Measurements from ENCODE around the gene ZFP36L2. TPM values are rescaled to one million over a fixed set of nuclear protein-coding genes. Genes with fewer than 3 reads are reported as not detected.

Gene ZFP36L2
- total RNA-seq, 1 experiment from 2014 or later, result 9.6 TPM

GRCh38 chr2:43220229-43220751 lies 6.1 kb downstream of the ZFP36L2 start:
- Histone ChIP-seq H3K27me3 (no peaks in the 10 kb centered on the region), H3K9me3 (no peaks in the 10 kb centered on the region), H3K4me3 (peak overlapping the region; percentile 70), H3K36me3 (peaks cover 42% of the 10 kb centered on the region)
- DNase-seq, result no peak

GRCh38 chr2:43219383-43220228 lies 6.8 kb downstream of the ZFP36L2 start:
- H3K9me3 ChIP-seq, result no peaks in the 10 kb centered on the region
- DNase-seq, result peak; percentile 95
- no peaks in the 10 kb centered on the region for H3K27me3 ChIP-seq
- peaks cover 37% of the 10 kb centered on the region for H3K36me3 ChIP-seq
- H3K4me3 ChIP-seq, result peak overlapping the region; percentile 70

DNA sequence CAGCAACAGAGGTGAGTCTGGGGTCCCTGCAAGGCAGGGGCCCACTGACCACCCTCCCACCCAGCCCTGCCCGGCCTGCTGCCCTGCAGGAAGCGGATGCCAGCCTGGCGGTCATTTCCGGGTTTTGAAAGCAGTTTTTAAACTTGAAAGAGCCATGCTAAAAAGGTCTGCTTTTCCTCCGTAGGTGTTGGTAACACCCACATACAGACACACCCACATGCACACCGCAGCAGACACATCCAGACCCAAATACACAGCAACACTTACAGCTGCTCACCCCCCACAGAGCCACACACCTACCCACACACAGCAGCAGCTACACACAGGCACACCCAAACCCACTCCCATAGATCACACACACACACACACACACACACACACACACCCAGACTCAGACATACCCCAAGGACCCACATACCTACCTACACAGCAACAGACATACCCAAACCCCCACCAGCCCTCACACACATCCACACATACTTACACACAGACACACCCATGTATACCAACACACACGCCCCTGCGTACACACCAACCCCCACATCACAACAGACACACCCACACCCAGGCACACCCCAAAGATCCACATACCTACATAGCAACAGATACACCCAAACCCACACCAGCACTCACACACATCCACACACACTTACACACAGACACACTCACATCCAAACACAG lies 7.6 kb downstream of the ZFP36L2 start:
- H3K4me3 ChIP-seq, result peak overlapping the region; percentile 70
- no peaks in the 10 kb centered on the region for H3K27me3 ChIP-seq
- no peaks in the 10 kb centered on the region for H3K9me3 ChIP-seq
- no peak for DNase-seq
- peaks cover 32% of the 10 kb centered on the region for H3K36me3 ChIP-seq

- Histone ChIP-seq H3K9me3 (no peaks in the 10 kb centered on the region), H3K4me3 (no peak overlapping the region), H3K27me3 (no peaks in the 10 kb centered on the region), H3K36me3 (peaks cover 26% of the 10 kb centered on the region)
- no peak for DNase-seq
These were observed 8.2 kb downstream of the ZFP36L2 start for GRCh38 chr2:43218155-43218701.

- H3K27me3 ChIP-seq, result no peaks in the 10 kb centered on the region
- no peak overlapping the region for H3K4me3 ChIP-seq
- H3K9me3 ChIP-seq, result no peaks in the 10 kb centered on the region
- H3K36me3 ChIP-seq, result peaks cover 19% of the 10 kb centered on the region
- no peak for DNase-seq
These were observed 8.9 kb downstream of the ZFP36L2 start for GRCh38 chr2:43217228-43218154.

DNA sequence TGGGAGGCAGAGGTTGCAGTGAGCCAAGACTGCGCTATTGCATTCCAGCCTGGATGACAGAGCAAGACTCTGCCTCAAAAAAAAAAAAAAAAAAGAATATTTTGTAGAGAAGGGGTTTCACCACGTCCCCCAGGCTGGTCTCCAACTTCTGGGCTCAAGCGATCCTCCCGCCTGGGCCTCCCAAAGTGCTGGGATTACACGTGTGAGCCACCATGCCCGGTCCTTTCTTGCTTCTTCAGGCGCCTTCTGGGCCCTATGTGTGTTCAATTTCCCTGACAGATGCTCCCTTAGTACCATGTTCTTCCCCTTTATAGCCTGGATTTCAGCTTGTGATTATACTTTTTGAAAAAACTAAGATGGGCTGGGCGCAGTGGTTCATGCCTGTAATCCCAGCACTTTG lies 9.8 kb downstream of the ZFP36L2 start:
- Histone ChIP-seq H3K27me3 (no peaks in the 10 kb centered on the region), H3K36me3 (peaks cover 10% of the 10 kb centered on the region), H3K4me3 (no peak overlapping the region), H3K9me3 (no peaks in the 10 kb centered on the region)
- no peak for DNase-seq

DNA sequence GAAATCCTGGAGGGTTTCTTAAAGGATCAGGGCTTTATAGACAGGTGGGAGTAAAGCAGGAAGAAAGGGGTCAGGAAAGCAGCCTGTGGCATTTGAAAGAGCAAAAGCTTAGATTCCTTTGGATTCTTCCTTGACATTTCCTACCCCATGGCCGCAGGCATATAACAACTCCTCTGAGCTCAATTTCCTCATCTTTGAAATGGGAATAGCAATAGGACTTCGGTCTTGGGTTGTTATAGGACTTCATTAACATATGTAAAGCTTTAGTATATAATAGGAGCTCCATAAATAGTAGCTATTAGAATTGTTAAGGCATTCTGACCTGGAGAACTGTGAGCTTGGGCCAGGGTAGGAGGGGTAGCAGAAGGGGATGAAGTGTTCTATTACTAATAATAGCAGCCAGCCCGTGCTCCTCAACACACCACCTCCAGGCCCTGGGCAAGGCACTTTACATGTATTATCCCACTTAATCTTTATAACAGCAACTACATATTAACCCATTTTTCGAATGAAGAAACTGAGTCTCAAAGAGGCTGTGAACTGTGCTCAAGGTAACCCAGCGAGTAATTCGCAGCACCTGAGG lies 10.6 kb downstream of the ZFP36L2 start:
- no peaks in the 10 kb centered on the region for H3K9me3 ChIP-seq
- no peak overlapping the region for H3K4me3 ChIP-seq
- DNase-seq, result no peak
- H3K27me3 ChIP-seq, result no peaks in the 10 kb centered on the region
- H3K36me3 ChIP-seq, result peaks cover 4% of the 10 kb centered on the region; the same call in 1 of the 2 replicates

- DNase-seq, result no peak
- H3K9me3 ChIP-seq, result no peaks in the 10 kb centered on the region
- no peaks in the 10 kb centered on the region for H3K27me3 ChIP-seq
- no peak overlapping the region for H3K4me3 ChIP-seq
- no peaks in the 10 kb centered on the region for H3K36me3 ChIP-seq
These were observed 12.2 kb downstream of the ZFP36L2 start for GRCh38 chr2:43214253-43214652.

- no peak for DNase-seq
- Histone ChIP-seq H3K27me3 (no peaks in the 10 kb centered on the region), H3K4me3 (no peak overlapping the region), H3K36me3 (no peaks in the 10 kb centered on the region), H3K9me3 (no peaks in the 10 kb centered on the region)
These were observed 13.5 kb downstream of the ZFP36L2 start for GRCh38 chr2:43212931-43213330.

DNA sequence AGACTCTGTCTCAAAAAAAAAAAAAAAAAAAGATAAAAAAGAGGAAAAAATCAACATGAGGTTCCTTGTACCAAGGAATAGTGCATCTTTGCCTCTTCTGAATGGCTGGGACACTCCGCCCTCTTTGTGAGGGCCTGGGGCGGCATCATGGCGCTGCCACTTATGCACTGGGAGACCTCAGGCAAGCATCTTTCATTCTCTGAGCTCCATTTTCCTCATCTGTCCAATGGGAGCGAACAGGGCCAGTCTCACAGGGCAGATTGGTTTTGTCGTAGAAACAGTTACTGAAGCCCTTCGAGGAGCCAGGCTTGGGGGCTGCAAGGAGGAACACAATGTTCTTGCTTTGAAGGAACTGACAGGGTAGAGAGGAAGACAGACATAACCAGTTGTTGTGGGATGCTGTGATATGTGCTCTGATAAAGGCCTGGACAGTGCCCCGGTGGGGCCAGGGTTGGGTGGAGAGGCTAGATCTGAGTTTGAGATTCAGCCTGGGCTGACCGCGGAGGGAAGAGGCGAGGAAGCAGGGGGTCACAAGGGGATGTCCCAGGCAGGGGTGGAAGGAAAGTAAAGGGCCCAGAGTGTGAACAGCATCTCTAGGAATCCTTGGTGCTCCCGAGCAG lies 14.1 kb downstream of the ZFP36L2 start:
- Histone ChIP-seq H3K9me3 (no peaks in the 10 kb centered on the region), H3K4me3 (no peak overlapping the region), H3K36me3 (no peaks in the 10 kb centered on the region), H3K27me3 (no peaks in the 10 kb centered on the region)
- no peak for DNase-seq

- Histone ChIP-seq H3K27me3 (no peaks in the 10 kb centered on the region), H3K9me3 (no peaks in the 10 kb centered on the region), H3K4me3 (no peak overlapping the region), H3K36me3 (no peaks in the 10 kb centered on the region)
- DNase-seq, result peak; percentile 43
These were observed 15.7 kb downstream of the ZFP36L2 start for GRCh38 chr2:43210467-43211303.

- H3K9me3 ChIP-seq, result no peaks in the 10 kb centered on the region
- H3K27me3 ChIP-seq, result no peaks in the 10 kb centered on the region
- no peak for DNase-seq
- H3K4me3 ChIP-seq, result no peak overlapping the region
- H3K36me3 ChIP-seq, result no peaks in the 10 kb centered on the region
These were observed 16.3 kb downstream of the ZFP36L2 start for GRCh38 chr2:43210125-43210466.

- no peak for DNase-seq
- H3K4me3 ChIP-seq, result no peak overlapping the region
- H3K27me3 ChIP-seq, result no peaks in the 10 kb centered on the region
- no peaks in the 10 kb centered on the region for H3K9me3 ChIP-seq
- no peaks in the 10 kb centered on the region for H3K36me3 ChIP-seq
These were observed 17.1 kb downstream of the ZFP36L2 start for GRCh38 chr2:43209204-43209717.

- Histone ChIP-seq H3K27me3 (no peaks in the 10 kb centered on the region), H3K9me3 (no peaks in the 10 kb centered on the region), H3K4me3 (no peak overlapping the region), H3K36me3 (no peaks in the 10 kb centered on the region)
- no peak for DNase-seq
These were observed 18.7 kb downstream of the ZFP36L2 start for GRCh38 chr2:43207553-43208300.

Data from MG63 (cell line).